CD4-positive, CD25-positive, alpha-beta regulatory T cell (primary cell): ENCODE results near the gene ANKRD31. TPM values are rescaled to one million over a fixed set of nuclear protein-coding genes. Genes with fewer than 3 reads are reported as not detected.
A peak's percentile ranks its signal among the peaks of the same experiment; 100 is the strongest.
"Not testable (repeated sequence)": the region's sequence is repeated elsewhere in the genome, so short reads cannot be mapped to it uniquely, and the experiment has no call there.

Source experiments
- ATAC-seq, 2 donors: fragments of 150-1000 bp; cut with Tn5 transposase; one replicate each; pipeline ENCODE4 v1.10.0; 2021; ENCODE audit warnings: low read depth in 2 of 2, moderate number of reproducible peaks in 2 of 2, moderate library complexity in 1 of 2
- DNase-seq, 3 donors: peaks; one replicate each; pipeline versions ENCODE4 v3.0.0 to v3.0.0-alpha.2; 2012 to 2022; ENCODE audit warnings: mixed read lengths in 1 of 3
- H3K27ac ChIP-seq: one replicate; pipeline ENCODE4 v1.7.0; 2013; ENCODE audit warnings: mild to moderate bottlenecking, low read length; ENCODE audit not compliant: insufficient read depth, poor library complexity, severe bottlenecking
- H3K27me3 ChIP-seq: one replicate; pipeline ENCODE4 v1.7.0; 2013; ENCODE audit warnings: low read length; ENCODE audit not compliant: control insufficient read depth, insufficient read depth
- H3K36me3 ChIP-seq: one replicate; pipeline ENCODE4 v1.7.0; 2013; ENCODE audit warnings: mild to moderate bottlenecking, low read length, moderate library complexity; ENCODE audit not compliant: control insufficient read depth, insufficient read depth
- H3K4me1 ChIP-seq: 2 replicates; pipeline ENCODE4 v1.7.0; 2013; ENCODE audit warnings: mild to moderate bottlenecking, low read length; ENCODE audit not compliant: insufficient read depth, control insufficient read depth, poor library complexity, severe bottlenecking
- H3K4me3 ChIP-seq: one replicate; pipeline ENCODE4 v1.7.0; 2013; ENCODE audit warnings: low read depth, mild to moderate bottlenecking, low read length, moderate library complexity
- H3K9me3 ChIP-seq, 2 experiments: 1 replicate in 1 of 2; 2 replicates in 1 of 2; pipeline ENCODE4 v1.7.0; 2013; ENCODE audit warnings: low read length in 2 of 2, mild to moderate bottlenecking in 1 of 2, moderate library complexity in 1 of 2; ENCODE audit not compliant: control insufficient read depth in 2 of 2
- H3K27ac Mint-ChIP-seq, 3 donors: one replicate each; pipeline ENCODE4 v1.8.0; 2020 to 2022; ENCODE audit warnings: mild to moderate bottlenecking in 3 of 3, mixed read lengths in 3 of 3, moderate library complexity in 2 of 3
- H3K27me3 Mint-ChIP-seq: one replicate; pipeline ENCODE4 v1.8.0; 2022; ENCODE audit warnings: mild to moderate bottlenecking, mixed read lengths
- H3K36me3 Mint-ChIP-seq: one replicate; pipeline ENCODE4 v1.8.0; 2020; ENCODE audit warnings: mixed read lengths
- H3K4me1 Mint-ChIP-seq, 4 donors: one replicate each; pipeline ENCODE4 v1.8.0; 2020 to 2022; ENCODE audit warnings: mixed read lengths in 4 of 4, mild to moderate bottlenecking in 1 of 4
- H3K4me3 Mint-ChIP-seq, 4 donors: one replicate each; pipeline ENCODE4 v1.8.0; 2020 to 2022; ENCODE audit warnings: mild to moderate bottlenecking in 4 of 4, mixed read lengths in 4 of 4, moderate library complexity in 3 of 4
- H3K9me3 Mint-ChIP-seq, 7 donors: one replicate each; pipeline ENCODE4 v1.8.0; 2020 to 2022; ENCODE audit warnings: mixed read lengths in 7 of 7, mild to moderate bottlenecking in 3 of 7, moderate library complexity in 2 of 7
- polyA plus RNA-seq, 4 donors: library from polyadenylated mRNA; unstranded; fragments of 300-500 nt; fragmentation: Illumina TruSeq; gene quantifications; one replicate each; pipeline ENCODE4 v1.2.3, GENCODE V29; 2021
- total RNA-seq: library from RNA; stranded (reverse); gene quantifications from one replicate; pipeline ENCODE4 v1.2.3, GENCODE V29; 2022

Gene ANKRD31
- total and polyA plus RNA-seq, 5 donors from 2014 or later, result 0.48 to 0.65 (median 0.51) TPM

- ATAC-seq (no peak), DNase-seq (no peak)
- Histone ChIP-seq H3K27ac (no peak overlapping the region), H3K27me3 (no peaks in the 10 kb centered on the region), H3K9me3 (no peaks in the 10 kb centered on the region), H3K4me1 (peaks cover 7% of the 10 kb centered on the region), H3K4me3 (no peak overlapping the region), H3K36me3 (no peaks in the 10 kb centered on the region)
- Mint-ChIP-seq H3K9me3 (peaks cover 0 to 6% (median 2%) of the 10 kb centered on the region in 7 donors), H3K27ac (peak overlapping the region in 2 of 3 donors; percentile 21 to 80), H3K4me1 (peaks cover 7 to 35% (median 12%) of the 10 kb centered on the region in 4 donors), H3K27me3 (no peaks in the 10 kb centered on the region), H3K4me3 (no peak overlapping the region), H3K36me3 (no peaks in the 10 kb centered on the region)
Observed at GRCh38 chr5:75142566-75143136, 94.0 kb downstream of the ANKRD31 start.

GRCh38 chr5:75140277-75140676 is 96.4 kb downstream of the ANKRD31 start:
- Mint-ChIP-seq H3K4me3 (no peak overlapping the region), H3K27me3 (no peaks in the 10 kb centered on the region), H3K27ac (no peak overlapping the region), H3K36me3 (no peaks in the 10 kb centered on the region), H3K9me3 (peaks cover 0 to 7% (median 2%) of the 10 kb centered on the region in 7 donors), H3K4me1 (peaks cover 7 to 20% (median 9%) of the 10 kb centered on the region in 4 donors)
- no peak for ATAC-seq
- Histone ChIP-seq H3K4me1 (peaks cover 7% of the 10 kb centered on the region), H3K9me3 (no peaks in the 10 kb centered on the region), H3K36me3 (no peaks in the 10 kb centered on the region), H3K27me3 (no peaks in the 10 kb centered on the region), H3K27ac (no peak overlapping the region), H3K4me3 (no peak overlapping the region)
- DNase-seq, result no peak

GRCh38 chr5:75138689-75139088 is 98.0 kb downstream of the ANKRD31 start:
- H3K36me3 Mint-ChIP-seq, result no peaks in the 10 kb centered on the region
- H3K9me3 ChIP-seq, result no peaks in the 10 kb centered on the region
- DNase-seq (no peak), ATAC-seq (no peak)
- H3K27ac ChIP-seq, result no peak overlapping the region
- no peaks in the 10 kb centered on the region for H3K27me3 Mint-ChIP-seq
- H3K36me3 ChIP-seq, result no peaks in the 10 kb centered on the region
- H3K27me3 ChIP-seq, result no peaks in the 10 kb centered on the region
- no peak overlapping the region for H3K4me3 ChIP-seq
- peaks cover 0 to 7% (median 2%) of the 10 kb centered on the region in 7 donors for H3K9me3 Mint-ChIP-seq
- H3K27ac Mint-ChIP-seq, result no peak overlapping the region
- H3K4me1 Mint-ChIP-seq, result peaks cover 7 to 16% (median 9%) of the 10 kb centered on the region in 4 donors
- peaks cover 7% of the 10 kb centered on the region for H3K4me1 ChIP-seq
- H3K4me3 Mint-ChIP-seq, result peak overlapping the region in 1 of 4 donors; percentile 11

- no peaks in the 10 kb centered on the region for H3K36me3 Mint-ChIP-seq
- DNase-seq, result no peak
- H3K4me1 Mint-ChIP-seq, result peaks cover 0 to 3% (median 1%) of the 10 kb centered on the region in 4 donors
- ATAC-seq, result no peak
- Histone ChIP-seq H3K9me3 (no peaks in the 10 kb centered on the region), H3K4me1 (no peaks in the 10 kb centered on the region), H3K27me3 (no peaks in the 10 kb centered on the region), H3K4me3 (no peak overlapping the region), H3K36me3 (no peaks in the 10 kb centered on the region), H3K27ac (no peak overlapping the region)
- no peak overlapping the region for H3K27ac Mint-ChIP-seq
- no peak overlapping the region for H3K4me3 Mint-ChIP-seq
- H3K27me3 Mint-ChIP-seq, result no peaks in the 10 kb centered on the region
- peaks cover 0 to 6% (median 2%) of the 10 kb centered on the region in 7 donors for H3K9me3 Mint-ChIP-seq
Observed at GRCh38 chr5:75130818-75131349, 105.8 kb downstream of the ANKRD31 start.

- Histone ChIP-seq H3K27ac (no peak overlapping the region), H3K27me3 (no peaks in the 10 kb centered on the region), H3K4me1 (no peaks in the 10 kb centered on the region), H3K36me3 (no peaks in the 10 kb centered on the region), H3K9me3 (no peaks in the 10 kb centered on the region), H3K4me3 (no peak overlapping the region)
- Mint-ChIP-seq H3K4me1 (peaks cover 8 to 15% (median 13%) of the 10 kb centered on the region in 4 donors), H3K4me3 (no peak overlapping the region), H3K36me3 (no peaks in the 10 kb centered on the region), H3K9me3 (peaks cover 0 to 7% (median 1%) of the 10 kb centered on the region in 7 donors), H3K27ac (no peak overlapping the region), H3K27me3 (no peaks in the 10 kb centered on the region)
- DNase-seq, result no peak
- ATAC-seq, result no peak
Observed at GRCh38 chr5:75116856-75117255, 119.8 kb downstream of the ANKRD31 start.

GRCh38 chr5:75114311-75114710 is 122.4 kb downstream of the ANKRD31 start:
- not testable (repeated sequence) for ATAC-seq, H3K36me3 ChIP-seq, H3K27ac ChIP-seq, H3K9me3 ChIP-seq, H3K4me3 ChIP-seq, H3K36me3 Mint-ChIP-seq, H3K27me3 Mint-ChIP-seq, H3K4me1 ChIP-seq, H3K4me3 Mint-ChIP-seq, DNase-seq, H3K9me3 Mint-ChIP-seq, H3K27me3 ChIP-seq, H3K27ac Mint-ChIP-seq
- peaks cover 16 to 39% (median 28%) of the 10 kb centered on the region in 4 donors for H3K4me1 Mint-ChIP-seq

- ATAC-seq (no peak), DNase-seq (no peak)
- H3K4me1 ChIP-seq, result no peaks in the 10 kb centered on the region
- Mint-ChIP-seq H3K27me3 (peaks cover 4% of the 10 kb centered on the region), H3K36me3 (no peaks in the 10 kb centered on the region), H3K4me3 (no peak overlapping the region), H3K9me3 (peaks cover 0 to 1% (median 0%) of the 10 kb centered on the region in 7 donors), H3K4me1 (peaks cover 16 to 45% (median 28%) of the 10 kb centered on the region in 4 donors), H3K27ac (peak overlapping the region in 1 of 3 donors; percentile 2)
- no peak overlapping the region for H3K27ac ChIP-seq
- no peak overlapping the region for H3K4me3 ChIP-seq
- no peaks in the 10 kb centered on the region for H3K9me3 ChIP-seq
- H3K27me3 ChIP-seq, result no peaks in the 10 kb centered on the region
- no peaks in the 10 kb centered on the region for H3K36me3 ChIP-seq
Observed at GRCh38 chr5:75113354-75114113, 123.1 kb downstream of the ANKRD31 start.
